Gastroesophageal sphincter (tissue), 4 donors: ENCODE results near the gene OCA2. TPM values are rescaled to one million over a fixed set of nuclear protein-coding genes. Genes with fewer than 3 reads are reported as not detected.

Experiments used
- ATAC-seq: fragments of 150-250 bp; one replicate; pipeline ENCODE4 v1.9.1; 2016; ENCODE audit warnings: mild to moderate bottlenecking, moderate library complexity
- H3K27ac ChIP-seq, 4 donors: fragments of 200-600 bp; sonication (generic) in 3 of 4; 1 replicate in 3 of 4; 2 replicates in 1 of 4; pipeline ENCODE4 v1.5.1; 2016 to 2019
- H3K27me3 ChIP-seq: fragments of 200-600 bp; sonication (generic); one replicate; pipeline ENCODE4 v1.5.1; 2019
- H3K36me3 ChIP-seq, 2 donors: fragments of 200-600 bp; sonication (generic); one replicate each; pipeline ENCODE4 v1.5.1; 2019; ENCODE audit warnings: control low read depth in 1 of 2
- H3K4me1 ChIP-seq, 3 donors: fragments of 200-600 bp; sonication (generic); 1 replicate in 2 of 3; 2 replicates in 1 of 3; pipeline ENCODE4 v1.5.1; 2016 to 2019; ENCODE audit warnings: control low read depth in 2 of 3
- H3K4me3 ChIP-seq, 2 donors: fragments of 200-600 bp; sonication (generic); one replicate each; pipeline ENCODE4 v1.5.1; 2019; ENCODE audit warnings: mild to moderate bottlenecking in 1 of 2, moderate library complexity in 1 of 2
- H3K9me3 ChIP-seq, 3 donors: fragments of 200-600 bp; sonication (generic); one replicate each; pipeline ENCODE4 v1.5.1; 2017 to 2019; ENCODE audit warnings: control low read depth in 2 of 3
- EP300 ChIP-seq: sonication (generic); formaldehyde crosslinking; IDR thresholded peaks from one replicate; pipeline ENCODE4 v1.6.1; 2017; ENCODE audit warnings: antibody characterized with exemption, mild to moderate bottlenecking
- POLR2A ChIP-seq, 2 donors: fragments of 450-650 bp; IDR thresholded peaks; one replicate each; pipeline ENCODE4 v1.6.1; 2017; ENCODE audit warnings: antibody characterized with exemption in 2 of 2, mild to moderate bottlenecking in 2 of 2, moderate library complexity in 1 of 2
- POLR2AphosphoS5 ChIP-seq: sonication (generic); formaldehyde crosslinking; IDR thresholded peaks from one replicate; pipeline ENCODE4 v1.6.1; 2017; ENCODE audit warnings: antibody characterized with exemption
- WGBS, 2 donors: methylation state at CpG; one replicate each; pipeline ENCODE4 v1.1.5; 2018; ENCODE audit warnings: low coverage in 1 of 2; 5-methylcytosine and 5-hydroxymethylcytosine counted together
- total RNA-seq, 4 donors: library from RNA; depleted of rRNA; stranded (reverse); fragments of >200 nt; gene quantifications; one replicate each; pipeline ENCODE4 v1.1.0, GENCODE V29; 2016
- TF ChIP-seq, protein P1 (sequence below), 4 experiments: fragments of 200-600 bp in 2 of 4; fragments of 450-650 bp in 2 of 4; sonication (generic) in 1 of 4; IDR thresholded peaks; one replicate each; pipeline ENCODE4 v1.5.1; 2017 to 2019; ENCODE audit warnings: antibody characterized with exemption in 4 of 4, mild to moderate bottlenecking in 2 of 4, moderate library complexity in 2 of 4

OCA2 gene
- total RNA-seq, 4 donors from 2014 or later = 0.40 to 2.0 (median 1.1) TPM; not detected in 1

DNA sequence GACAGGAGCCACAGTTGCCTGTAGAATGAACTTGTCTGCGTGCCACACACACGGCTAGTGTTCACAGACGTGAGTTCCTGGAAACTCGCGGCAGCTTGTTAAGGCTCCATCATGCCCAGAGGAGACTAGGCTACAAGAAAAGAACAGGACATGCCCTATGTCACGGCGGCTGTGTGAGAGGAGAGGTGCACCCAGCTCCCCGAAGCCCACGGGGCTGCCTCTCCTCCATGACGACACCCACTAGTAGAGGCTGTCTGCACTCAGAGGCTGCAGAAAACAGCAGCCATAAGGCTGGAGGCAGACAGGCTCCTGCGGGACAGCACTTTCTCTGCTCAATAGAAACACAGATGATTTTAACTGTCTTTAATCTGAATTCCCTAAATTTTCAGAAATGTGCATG is 19.0 kb upstream of the OCA2 start:
- WGBS, 2 donors = 92% methylated on average over 9 of the region's 11 CpGs; no CpG with 5 or more reads in 1 of the 2 donors
- Histone ChIP-seq H3K36me3 (peaks cover 0 to 100% of the 10 kb centered on the region in 2 donors), H3K27me3 (no peaks in the 10 kb centered on the region), H3K9me3 (no peaks in the 10 kb centered on the region), H3K4me1 (no peaks in the 10 kb centered on the region), H3K27ac (no peak overlapping the region), H3K4me3 (no peak overlapping the region)
- ATAC-seq = no peak
- TF ChIP-seq POLR2AphosphoS5 = no peak
- TF ChIP-seq, protein P1, sequence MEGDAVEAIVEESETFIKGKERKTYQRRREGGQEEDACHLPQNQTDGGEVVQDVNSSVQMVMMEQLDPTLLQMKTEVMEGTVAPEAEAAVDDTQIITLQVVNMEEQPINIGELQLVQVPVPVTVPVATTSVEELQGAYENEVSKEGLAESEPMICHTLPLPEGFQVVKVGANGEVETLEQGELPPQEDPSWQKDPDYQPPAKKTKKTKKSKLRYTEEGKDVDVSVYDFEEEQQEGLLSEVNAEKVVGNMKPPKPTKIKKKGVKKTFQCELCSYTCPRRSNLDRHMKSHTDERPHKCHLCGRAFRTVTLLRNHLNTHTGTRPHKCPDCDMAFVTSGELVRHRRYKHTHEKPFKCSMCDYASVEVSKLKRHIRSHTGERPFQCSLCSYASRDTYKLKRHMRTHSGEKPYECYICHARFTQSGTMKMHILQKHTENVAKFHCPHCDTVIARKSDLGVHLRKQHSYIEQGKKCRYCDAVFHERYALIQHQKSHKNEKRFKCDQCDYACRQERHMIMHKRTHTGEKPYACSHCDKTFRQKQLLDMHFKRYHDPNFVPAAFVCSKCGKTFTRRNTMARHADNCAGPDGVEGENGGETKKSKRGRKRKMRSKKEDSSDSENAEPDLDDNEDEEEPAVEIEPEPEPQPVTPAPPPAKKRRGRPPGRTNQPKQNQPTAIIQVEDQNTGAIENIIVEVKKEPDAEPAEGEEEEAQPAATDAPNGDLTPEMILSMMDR (IDR thresholded peaks at IDR 0.05) = no peak
- no peak for TF ChIP-seq POLR2A (IDR thresholded peaks at IDR 0.05)
- no peak for TF ChIP-seq EP300

DNA sequence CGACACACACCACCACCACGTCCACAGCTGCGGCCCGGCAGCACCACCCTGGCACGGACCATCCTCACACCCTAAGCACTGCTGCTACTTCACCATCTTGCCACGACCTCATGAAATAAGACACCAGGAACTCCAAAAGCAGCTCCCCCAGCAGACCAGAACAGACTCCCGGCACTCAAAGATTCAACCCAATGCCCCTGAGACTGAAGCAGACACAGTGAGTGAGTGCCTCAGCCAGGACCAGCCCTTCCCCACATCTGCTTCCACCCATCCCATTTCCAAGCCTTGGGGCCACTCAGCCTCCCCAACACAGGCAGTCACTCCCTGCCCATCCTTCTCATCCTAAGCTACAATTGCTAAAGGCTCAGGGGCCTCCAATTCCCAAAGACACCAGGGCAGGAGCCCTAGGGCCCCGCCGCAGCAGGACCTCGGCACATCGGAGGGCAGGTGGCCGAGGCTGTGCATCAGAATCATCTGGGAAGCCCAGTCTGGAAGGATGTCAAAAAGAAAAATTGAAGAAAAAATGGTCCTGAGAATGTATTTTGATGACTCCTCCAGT is 18.4 kb upstream of the OCA2 start:
- Histone ChIP-seq H3K36me3 (peaks cover 0 to 100% of the 10 kb centered on the region in 2 donors), H3K27ac (no peak overlapping the region), H3K4me3 (no peak overlapping the region), H3K27me3 (no peaks in the 10 kb centered on the region), H3K9me3 (no peaks in the 10 kb centered on the region), H3K4me1 (no peaks in the 10 kb centered on the region)
- ATAC-seq = no peak
- 81 to 98% methylated on average over 4 to 7 of the region's 12 CpGs for WGBS, 2 donors
- TF ChIP-seq POLR2A (IDR thresholded peaks at IDR 0.05) = no peak
- TF ChIP-seq, protein P1 (IDR thresholded peaks at IDR 0.05) = no peak
- no peak for TF ChIP-seq EP300
- no peak for TF ChIP-seq POLR2AphosphoS5

DNA sequence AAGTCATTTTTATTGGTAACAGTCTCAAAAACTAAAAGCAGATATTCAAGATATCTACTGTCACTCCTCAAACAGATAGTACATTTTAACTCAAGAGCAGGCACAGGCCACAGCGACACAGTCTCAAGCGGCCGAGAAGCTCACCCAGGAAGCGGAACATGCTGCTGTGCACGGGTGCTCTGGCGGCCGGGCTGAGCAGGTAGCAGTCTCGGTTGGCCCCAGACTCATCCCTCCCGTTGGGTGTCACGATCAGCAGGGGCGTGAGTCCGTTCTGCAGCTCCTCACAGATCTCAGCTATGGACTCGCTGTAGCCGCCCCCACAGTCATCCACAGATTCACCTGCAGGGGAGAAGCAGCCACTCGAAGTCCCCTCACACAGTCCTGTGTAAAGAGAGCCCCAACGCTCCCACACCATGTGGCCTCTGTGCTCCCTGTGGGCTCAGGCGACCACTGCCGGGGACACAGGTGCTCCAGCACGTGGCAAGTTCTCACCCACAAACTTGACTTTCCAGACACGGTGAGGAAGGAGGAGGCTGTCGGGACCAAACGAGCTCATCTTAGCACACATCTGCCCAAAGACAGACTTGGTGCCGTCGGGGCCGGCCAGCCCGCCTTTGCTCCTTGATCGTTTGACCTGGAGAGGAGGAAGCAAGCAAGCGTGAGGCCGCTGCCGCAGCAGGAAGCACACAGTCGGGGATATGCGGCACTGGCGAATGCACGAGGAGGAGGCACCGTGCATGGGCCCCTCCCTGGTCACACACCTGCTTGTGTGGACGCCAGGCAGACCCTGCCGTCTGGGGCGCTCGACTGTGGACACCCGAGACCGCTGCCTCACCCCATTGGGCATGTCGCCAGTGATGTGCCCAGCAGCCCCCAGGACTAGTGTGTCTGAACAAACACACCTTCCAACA is 17.7 kb upstream of the OCA2 start:
- Histone ChIP-seq H3K36me3 (peaks cover 0 to 100% of the 10 kb centered on the region in 2 donors), H3K27ac (no peak overlapping the region), H3K4me1 (no peaks in the 10 kb centered on the region), H3K9me3 (no peaks in the 10 kb centered on the region), H3K27me3 (no peaks in the 10 kb centered on the region), H3K4me3 (no peak overlapping the region)
- WGBS, 2 donors = 72% methylated on average over 5 of the region's 42 CpGs; no CpG with 5 or more reads in 1 of the 2 donors
- no peak for ATAC-seq
- TF ChIP-seq POLR2AphosphoS5 (no peak), POLR2A (IDR thresholded peaks at IDR 0.05) (no peak), EP300 (no peak)
- TF ChIP-seq, protein P1 (IDR thresholded peaks at IDR 0.05) = no peak

DNA sequence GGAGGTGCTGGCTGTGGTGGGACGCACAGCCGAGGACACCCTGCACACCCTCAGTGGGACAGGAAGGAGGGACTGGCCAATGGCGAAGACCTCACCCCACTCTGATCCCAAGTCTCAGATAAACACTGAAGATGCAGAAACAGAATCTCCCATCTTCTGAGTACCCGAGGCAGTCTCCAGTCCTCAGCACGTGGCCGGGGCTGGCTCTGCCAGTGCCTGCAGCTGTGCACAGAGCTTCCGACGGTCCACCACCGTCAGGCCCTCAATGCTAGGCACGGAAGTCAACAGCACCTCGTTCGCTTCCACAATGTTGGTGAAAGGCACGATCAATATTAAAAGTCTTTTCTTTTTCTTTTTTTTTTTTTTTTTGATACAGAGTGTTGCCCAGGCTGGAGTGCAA is 16.8 kb upstream of the OCA2 start:
- peaks cover 0 to 98% of the 10 kb centered on the region in 2 donors for H3K36me3 ChIP-seq
- H3K9me3 ChIP-seq = no peaks in the 10 kb centered on the region
- no peak overlapping the region for H3K27ac ChIP-seq
- no peaks in the 10 kb centered on the region for H3K27me3 ChIP-seq
- H3K4me1 ChIP-seq = no peaks in the 10 kb centered on the region
- ATAC-seq = no peak
- 78% methylated on average over 4 of the region's 13 CpGs; no CpG with 5 or more reads in 1 of the 2 donors for WGBS, 2 donors
- no peak for TF ChIP-seq POLR2AphosphoS5
- TF ChIP-seq, protein P1 (IDR thresholded peaks at IDR 0.05) = no peak
- no peak for TF ChIP-seq POLR2A (IDR thresholded peaks at IDR 0.05)
- TF ChIP-seq EP300 = no peak
- H3K4me3 ChIP-seq = no peak overlapping the region
